ENCODE results near the gene PTPN6.
A peak's percentile ranks its signal among the peaks of the same experiment; 100 is the strongest.

PTPN6 gene

GRCh38 chr12:6956021-6956727 lies 5.0 kb downstream of the PTPN6 start:
- no peak for DNase-seq (ENCODE audit: low spot score)

GRCh38 chr12:6957151-6957701 lies 6.1 kb downstream of the PTPN6 start:
- DNase-seq (ENCODE audit: low spot score), result no peak

- DNase-seq (ENCODE audit: low spot score), result no peak
Measured at GRCh38 chr12:6957741-6958608, 6.8 kb downstream of the PTPN6 start.

- no peak for DNase-seq (ENCODE audit: low spot score)
Measured at GRCh38 chr12:6958609-6959057, 7.5 kb downstream of the PTPN6 start.

GRCh38 chr12:6959058-6959804 lies 8.1 kb downstream of the PTPN6 start:
- peak; percentile 48 for DNase-seq (ENCODE audit: low spot score)

- DNase-seq (ENCODE audit: low spot score), result no peak
Measured at GRCh38 chr12:6959805-6960592, 8.8 kb downstream of the PTPN6 start.

GRCh38 chr12:6960593-6961277 lies 9.6 kb downstream of the PTPN6 start:
- DNase-seq (ENCODE audit: low spot score), result peak; percentile 58

GRCh38 chr12:6961278-6961694 lies 10.1 kb downstream of the PTPN6 start:
- no peak for DNase-seq (ENCODE audit: low spot score)

- DNase-seq (ENCODE audit: low spot score), result peak; percentile 91
Measured at GRCh38 chr12:6961695-6962284, 10.6 kb downstream of the PTPN6 start.

GRCh38 chr12:6962285-6963015 lies 11.3 kb downstream of the PTPN6 start:
- DNase-seq (ENCODE audit: low spot score), result no peak

GRCh38 chr12:6963016-6963731 lies 12.0 kb downstream of the PTPN6 start:
- peak; percentile 67 for DNase-seq (ENCODE audit: low spot score)

- DNase-seq (ENCODE audit: low spot score), result peak; percentile 54
Measured at GRCh38 chr12:6963791-6964413, 12.7 kb downstream of the PTPN6 start.

GRCh38 chr12:6964605-6965025 lies 13.5 kb downstream of the PTPN6 start:
- no peak for DNase-seq (ENCODE audit: low spot score)

- peak; percentile 93 for DNase-seq (ENCODE audit: low spot score)
Measured at GRCh38 chr12:6965026-6965661, 14.0 kb downstream of the PTPN6 start.

- DNase-seq (ENCODE audit: low spot score), result peak; percentile 32
Measured at GRCh38 chr12:6965714-6966113, 14.6 kb downstream of the PTPN6 start.

GRCh38 chr12:6966351-6966750 lies 15.2 kb downstream of the PTPN6 start:
- peak; percentile 36 for DNase-seq (ENCODE audit: low spot score)

- DNase-seq (ENCODE audit: low spot score), result peak; percentile 41
Measured at GRCh38 chr12:6967651-6968100, 16.5 kb downstream of the PTPN6 start.

- DNase-seq (ENCODE audit: low spot score), result peak; percentile 42
Measured at GRCh38 chr12:6968426-6968825, 17.3 kb downstream of the PTPN6 start.
